SK-MEL-5 (cell line): Measurements from ENCODE around the gene VSTM4. TPM values are rescaled to one million over a fixed set of nuclear protein-coding genes. Genes with fewer than 3 reads are reported as not detected.

Experiments used
- DNase-seq: peaks from one replicate; pipeline ENCODE4 v3.0.0-alpha.2; 2016; ENCODE audit warnings: low read depth, low spot score
- in situ Hi-C: cut with HindIII; loops from 2 replicates; pipeline ENCODE4 v1.10.0; 2016; ENCODE audit warnings: low sequenced_read_pairs, high pct_unique_total_duplicates, low pct_unique_long_range_greater_than_20kb
- total RNA-seq: library from RNA; depleted of rRNA; stranded (reverse); fragments of >200 nt; shearing (Covaris generic); gene quantifications from 2 replicates; pipeline ENCODE4 v1.2.3, GENCODE V29; 2014

Gene VSTM4
- total RNA-seq, 1 experiment from 2014 or later, result not detected

DNA sequence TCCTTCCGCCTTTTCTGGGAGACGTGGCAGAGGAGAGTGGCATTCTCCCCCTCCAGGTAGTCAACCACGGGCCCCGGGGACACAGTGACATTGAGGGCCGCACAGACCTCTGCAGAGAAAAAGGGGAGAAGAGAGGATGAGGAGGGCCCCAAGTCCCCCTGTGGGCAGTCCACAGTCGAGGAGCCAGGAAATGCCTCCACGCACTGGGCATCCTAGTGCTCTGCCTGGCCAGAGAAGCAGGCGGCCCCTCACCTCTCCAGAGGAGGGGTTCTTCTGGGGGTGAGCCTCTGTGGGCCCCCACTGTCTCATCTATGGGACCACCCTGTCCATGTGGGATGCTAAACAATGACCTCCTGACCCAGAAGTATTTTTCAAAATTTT lies 7.4 kb downstream of the VSTM4 start:
- no peak for DNase-seq
- in situ Hi-C loops, result no loop called here

GRCh38 chr10:49107111-49107886 lies 8.0 kb downstream of the VSTM4 start:
- no peak for DNase-seq
- in situ Hi-C loops, result no loop called here

- in situ Hi-C loops, result no loop called here
- no peak for DNase-seq
These were observed 8.9 kb downstream of the VSTM4 start for GRCh38 chr10:49106451-49106850.

- no peak for DNase-seq
- in situ Hi-C loops, result no loop called here
These were observed 10.2 kb downstream of the VSTM4 start for GRCh38 chr10:49105076-49105475.

DNA sequence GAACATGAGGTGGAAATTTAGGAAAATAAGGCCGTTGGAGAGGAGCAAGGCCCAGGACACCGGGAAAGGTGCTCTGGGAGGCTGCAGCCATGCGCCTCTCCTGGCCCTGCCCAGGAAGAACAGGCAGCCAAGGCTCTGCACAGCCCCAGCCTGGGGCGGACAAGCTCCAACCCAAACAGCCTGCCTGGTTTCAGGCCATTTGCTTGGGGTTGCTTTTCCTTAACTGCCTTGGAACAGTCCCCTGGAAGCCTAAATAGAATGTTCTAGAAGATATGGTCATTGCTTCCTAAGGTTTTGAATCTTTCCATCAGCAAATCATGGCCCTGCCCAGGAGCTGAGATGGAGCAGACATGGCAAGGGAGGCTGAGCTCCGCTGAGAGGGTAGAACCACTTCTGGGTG lies 11.0 kb downstream of the VSTM4 start:
- no peak for DNase-seq
- in situ Hi-C loops, result no loop called here

DNA sequence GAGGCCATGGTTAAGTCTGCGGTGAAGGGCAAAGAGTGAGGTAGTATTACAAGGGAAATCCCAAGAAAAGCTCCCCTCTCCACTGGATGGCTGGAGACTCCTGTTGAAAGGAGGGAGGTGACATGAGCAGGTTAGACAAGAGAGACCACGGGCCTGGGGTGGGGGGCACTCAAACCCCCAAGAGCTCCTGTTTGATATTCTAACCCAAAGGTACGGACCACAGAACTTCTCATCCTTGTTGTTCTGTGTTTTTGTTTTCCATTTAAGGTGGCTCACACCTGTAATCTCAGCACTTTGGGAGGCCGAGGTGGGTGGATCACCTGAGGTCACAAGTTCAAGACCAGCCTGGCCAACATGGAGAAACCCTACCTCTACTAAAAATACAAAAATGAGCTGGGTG lies 11.6 kb downstream of the VSTM4 start:
- DNase-seq, result no peak
- in situ Hi-C loops, result no loop called here

- in situ Hi-C loops, result no loop called here
- no peak for DNase-seq
These were observed 16.3 kb downstream of the VSTM4 start for GRCh38 chr10:49099046-49099445.

DNA sequence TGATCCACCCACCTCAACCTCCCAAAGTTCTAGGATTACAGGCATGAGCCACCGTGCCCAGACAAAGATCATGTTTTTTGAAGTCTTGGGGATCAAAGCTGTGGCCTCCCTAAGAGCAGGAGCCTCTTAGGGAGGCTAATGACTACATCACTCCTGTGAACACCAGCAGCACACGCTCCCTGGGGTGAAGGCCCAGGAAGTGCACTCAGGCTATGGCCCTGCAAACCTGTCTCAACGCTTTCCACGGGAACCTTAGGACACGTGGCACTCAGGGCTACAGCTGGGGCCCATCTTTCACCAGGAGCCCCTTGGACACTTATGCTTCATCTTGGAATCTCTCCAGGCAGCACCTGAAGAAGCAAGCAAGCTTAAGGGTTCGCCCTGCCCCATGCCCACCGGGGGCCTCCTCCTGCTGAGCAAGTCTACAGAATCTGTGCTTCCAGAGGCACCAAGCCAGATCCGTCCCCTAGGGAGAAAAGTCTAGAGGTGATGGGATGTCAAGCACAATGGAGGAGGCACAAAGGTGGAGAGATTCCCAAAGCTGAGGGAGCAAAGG lies 18.4 kb downstream of the VSTM4 start:
- in situ Hi-C loops, result no loop called here

DNA sequence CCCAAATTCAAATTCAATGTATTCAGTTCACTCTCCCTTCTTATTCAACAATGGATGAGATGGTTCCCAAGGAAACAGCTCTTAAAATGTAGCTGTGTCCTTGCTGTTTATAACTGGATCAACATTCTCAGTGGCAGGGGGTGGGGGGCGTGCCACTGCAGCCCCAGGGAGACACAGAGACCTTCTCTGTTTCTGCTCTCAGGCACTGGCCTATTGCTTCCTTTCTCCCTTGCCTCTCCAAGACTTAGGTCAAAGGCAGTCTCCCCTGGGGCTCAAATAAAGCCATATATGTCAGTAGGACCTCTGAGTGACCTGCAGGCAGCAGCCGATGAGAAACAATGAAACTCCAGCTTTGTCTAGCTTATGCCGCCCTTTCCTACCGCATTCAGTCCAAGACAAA lies 20.7 kb downstream of the VSTM4 start:
- no peak for DNase-seq
- in situ Hi-C loops, result no loop called here

More for the DNA sequence above, 18.4 kb downstream of the VSTM4 start:
- no peak for DNase-seq

GRCh38 chr10:49093922-49094321 lies 21.4 kb downstream of the VSTM4 start:
- DNase-seq, result no peak
- in situ Hi-C loops, result no loop called here

- no peak for DNase-seq
- in situ Hi-C loops, result no loop called here
These were observed 22.8 kb downstream of the VSTM4 start for GRCh38 chr10:49092477-49092876.

DNA sequence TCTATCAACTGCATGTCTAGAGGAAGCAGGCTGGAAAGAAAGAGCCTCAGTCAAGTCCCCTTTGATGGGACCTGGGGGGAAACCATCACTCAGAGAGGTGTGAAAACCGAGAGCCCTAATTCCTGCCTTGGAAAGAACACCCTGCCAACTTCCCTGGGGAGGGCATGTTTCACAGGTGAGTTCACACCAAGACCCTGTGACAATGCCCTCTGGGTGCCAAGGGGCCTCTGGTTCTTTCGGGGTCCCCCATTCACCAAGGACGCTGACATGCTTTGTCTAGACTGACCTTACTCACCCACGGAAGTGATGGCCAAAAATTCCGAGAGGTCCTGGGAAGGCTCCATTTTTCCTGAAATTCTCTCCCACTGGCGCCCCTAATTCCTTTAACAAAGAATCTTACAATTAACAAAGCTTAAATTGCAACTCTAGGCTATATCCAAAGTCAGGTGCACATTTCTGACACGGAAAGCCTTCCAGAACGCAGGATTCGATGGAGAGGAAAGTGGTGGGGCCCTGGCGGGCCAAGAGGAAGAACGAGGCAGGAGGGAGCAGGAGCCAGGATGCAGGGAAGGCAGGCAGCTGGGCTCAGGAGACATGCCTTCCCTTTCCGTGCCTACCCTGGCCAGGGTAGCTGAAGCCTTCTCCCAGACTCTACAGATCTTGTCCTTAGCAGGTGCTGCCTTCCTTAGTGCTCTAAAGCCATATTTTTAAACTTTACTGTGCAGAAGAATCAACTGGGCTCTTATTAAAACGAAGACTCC lies 23.7 kb downstream of the VSTM4 start:
- in situ Hi-C loops, result no loop called here
- no peak for DNase-seq

DNA sequence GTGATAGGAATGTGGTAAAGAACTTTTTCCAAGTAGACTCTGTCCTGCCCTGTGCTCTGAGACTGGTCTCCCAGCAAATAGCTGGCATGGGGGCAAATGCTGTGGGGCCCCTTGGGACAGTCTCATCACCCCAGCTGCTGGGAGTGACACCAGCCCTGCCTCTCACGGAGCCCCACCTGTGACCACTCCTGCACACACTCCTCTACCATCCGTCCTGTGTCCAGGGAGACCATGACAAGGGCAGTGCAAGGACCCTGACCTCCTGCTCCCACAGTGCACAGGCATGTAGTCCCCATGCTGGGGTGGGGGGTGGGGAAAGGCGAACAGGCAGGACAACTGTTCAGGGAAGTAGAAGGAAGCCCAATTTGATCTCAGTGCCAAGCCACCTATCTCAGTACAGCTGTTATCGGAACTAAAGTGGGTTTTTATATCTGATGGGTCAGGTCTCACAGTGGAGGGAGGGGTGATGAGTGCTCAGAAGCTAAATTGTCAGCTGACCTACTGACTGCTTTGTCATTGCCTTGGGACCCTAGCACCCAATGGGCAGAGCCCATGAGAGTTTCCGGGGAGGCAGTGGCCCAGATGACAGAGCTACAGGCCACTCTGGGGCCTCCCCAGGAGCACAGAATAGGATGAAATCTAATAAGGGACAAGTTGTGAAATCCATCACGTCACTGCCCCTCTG lies 24.5 kb downstream of the VSTM4 start:
- DNase-seq, result no peak
- in situ Hi-C loops, result no loop called here

- in situ Hi-C loops, result no loop called here
- no peak for DNase-seq
These were observed 25.1 kb downstream of the VSTM4 start for GRCh38 chr10:49090189-49090575.

DNA sequence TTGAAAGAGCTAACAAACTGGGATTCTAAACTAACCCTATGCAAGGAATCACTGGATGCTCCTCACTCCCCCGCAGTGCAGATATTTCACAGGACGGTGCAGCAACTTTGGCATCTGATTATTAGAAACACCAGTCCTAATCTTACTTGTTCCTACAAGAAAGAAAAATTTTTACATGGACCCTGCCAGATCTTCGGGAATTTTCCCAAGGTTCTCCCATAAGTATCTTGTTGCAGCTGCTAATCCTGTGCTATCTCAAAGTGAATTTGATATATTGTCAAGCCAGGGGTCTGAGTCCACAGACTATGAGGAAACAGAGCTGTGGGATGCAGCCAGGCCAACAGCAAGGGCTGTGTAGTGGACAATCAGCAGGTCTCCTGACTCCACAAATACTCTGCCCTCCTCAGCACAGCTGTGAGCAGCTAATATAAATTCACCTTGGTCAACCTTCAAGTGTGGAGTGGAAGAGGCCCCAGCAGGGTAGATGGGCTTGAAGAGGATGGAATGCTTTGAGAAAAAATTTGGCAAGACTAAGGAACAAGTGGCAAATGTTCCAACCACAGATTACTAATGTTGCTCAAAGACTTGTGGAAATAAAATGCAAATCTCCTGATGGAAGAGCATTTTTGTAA lies 25.6 kb downstream of the VSTM4 start:
- in situ Hi-C loops, result no loop called here
- DNase-seq, result no peak

- in situ Hi-C loops, result no loop called here
- no peak for DNase-seq
These were observed 26.2 kb downstream of the VSTM4 start for GRCh38 chr10:49089152-49089551.

GRCh38 chr10:49086889-49087288 lies 28.4 kb downstream of the VSTM4 start:
- in situ Hi-C loops, result no loop called here
- no peak for DNase-seq

DNA sequence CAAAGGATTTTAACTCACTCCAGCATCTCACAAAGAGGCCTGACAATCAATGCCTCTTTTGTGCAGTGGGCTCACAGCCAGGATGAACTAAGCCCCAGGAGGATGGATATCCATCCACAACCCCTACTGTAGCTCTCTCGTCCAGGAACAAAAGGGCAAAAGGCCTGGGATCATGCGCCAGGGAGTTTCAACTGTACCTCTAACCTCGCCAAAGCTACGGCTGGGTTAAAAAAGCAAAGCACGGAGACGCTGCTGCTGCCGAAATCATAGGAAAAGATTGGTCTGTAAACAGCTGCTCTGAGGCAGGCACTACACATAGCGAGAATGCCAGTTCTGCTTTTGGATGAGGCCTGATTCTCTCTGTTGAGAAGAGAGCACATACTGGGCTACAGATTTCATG lies 32.1 kb downstream of the VSTM4 start:
- DNase-seq, result no peak
- in situ Hi-C loops, result no loop called here
